22Rv1 (cell line): Measurements from ENCODE around the gene GPR173.

Source experiments
- CTCF ChIP-seq: fragments of 450-650 bp; IDR thresholded peaks from 2 replicates; pipeline ENCODE4 v1.5.1; 2017; ENCODE audit warnings: mild to moderate bottlenecking
- ZFX ChIP-seq: fragments of 450-650 bp; IDR thresholded peaks from 2 replicates; pipeline ENCODE4 v1.6.1; 2017; ENCODE audit warnings: antibody characterized with exemption, borderline replicate concordance

DNA sequence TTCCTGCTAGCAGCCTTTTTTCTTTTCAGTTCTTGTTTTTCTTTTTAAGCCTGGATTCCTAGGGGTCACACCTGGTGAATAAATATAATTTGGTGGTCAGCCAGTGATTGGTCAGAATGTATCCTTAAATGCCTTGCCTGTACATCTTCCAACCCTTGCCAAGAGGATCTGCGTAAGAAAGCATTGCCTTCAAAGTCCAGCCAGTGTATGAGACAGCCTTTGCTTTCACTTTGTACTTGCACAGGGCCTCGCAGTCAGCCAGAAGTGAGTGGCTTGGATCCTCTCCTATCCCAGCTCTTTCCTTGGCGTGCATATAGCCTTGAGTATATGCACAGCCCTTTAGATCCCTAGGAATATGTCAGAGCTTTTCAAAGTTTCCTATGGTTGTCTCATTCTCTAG lies 67.5 kb downstream of the GPR173 start:
- TF ChIP-seq CTCF (no peak), ZFX (no peak)
